GM13977 (cell line): ENCODE data around the gene LRRC55.

Experiments used
- DNase-seq: peaks from one replicate; pipeline ENCODE4 v3.0.0; 2012; ENCODE audit warnings: low spot score
- CTCF ChIP-seq: IDR thresholded peaks from 2 replicates; pipeline ENCODE4 v1.5.1; 2012; ENCODE audit warnings: mild to moderate bottlenecking, control low read depth; ENCODE audit not compliant: insufficient read depth; ENCODE audit errors: extremely low read depth, missing control alignments
- in situ Hi-C: fragments of 300-500 bp; cut with MboI; formaldehyde crosslinking; loops from one replicate; pipeline ENCODE4 v1.12.0; 2022; ENCODE audit warnings: low sequenced_read_pairs, low pct_unique_long_range_greater_than_20kb, mixed read lengths, inconsistent platforms; ENCODE audit not compliant: unreplicated experiment

The LRRC55 gene

GRCh38 chr11:57235761-57236703 is 54.3 kb downstream of the LRRC55 start:
- TF ChIP-seq CTCF, result no peak
- no peak for DNase-seq
- in situ Hi-C loops, result no loop called here

GRCh38 chr11:57237204-57237681 is 55.5 kb downstream of the LRRC55 start, which contains the start of gene APLNR:
APLNR (minus strand) TSS chr11:57237250; CDS start chr11:57237004, 246 bp downstream.
- DNase-seq, result no peak
- in situ Hi-C loops, result no loop called here
- TF ChIP-seq CTCF, result no peak

GRCh38 chr11:57239348-57239747 is 57.6 kb downstream of the LRRC55 start:
- no peak for DNase-seq
- in situ Hi-C loops, result no loop called here
- no peak for TF ChIP-seq CTCF

GRCh38 chr11:57240007-57240406 is 58.3 kb downstream of the LRRC55 start:
- TF ChIP-seq CTCF, result no peak
- no peak for DNase-seq
- in situ Hi-C loops, result loop anchor here (10.0 kb wide), 1 partner anchor 385 kb away; no protein-coding TSS in a partner anchor

GRCh38 chr11:57240757-57241156 is 59.0 kb downstream of the LRRC55 start:
- no peak for DNase-seq
- in situ Hi-C loops, result loop anchor here (10.0 kb wide), 1 partner anchor 386 kb away; no protein-coding TSS in a partner anchor
- TF ChIP-seq CTCF, result no peak
